ENCODE data around the gene SPOCK1.

The SPOCK1 gene

DNA sequence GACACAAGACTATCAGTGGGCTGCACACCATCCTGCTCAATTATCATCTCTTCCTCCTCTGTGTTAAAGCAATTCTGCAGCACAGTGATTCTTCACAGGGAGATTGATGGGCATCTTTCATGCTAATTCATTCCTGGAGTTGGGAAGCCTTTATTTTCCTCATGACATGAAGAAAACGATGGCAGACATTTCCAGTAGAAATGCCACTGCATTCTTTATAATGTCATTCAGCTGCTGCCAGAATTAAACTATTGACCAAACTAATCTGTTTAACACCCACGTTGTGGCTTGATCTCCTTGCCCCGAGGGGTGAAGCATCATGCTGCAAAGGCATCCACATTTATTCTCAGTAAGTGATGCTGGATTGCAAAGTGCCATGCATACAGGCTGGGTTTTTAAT is 273.0 kb downstream of the SPOCK1 start:
- H3K4me3 ChIP-seq (ENCODE audit: low read depth in 1 of 2, low read length in 2 of 2), result no peak overlapping the region
- no peak overlapping the region for H3K9ac ChIP-seq (ENCODE audit: low read length)
- no peaks in the 10 kb centered on the region for H3K27me3 ChIP-seq (ENCODE audit: control insufficient read depth in 1 of 2, insufficient read depth in 2 of 2, low read length in 2 of 2)
- no peak overlapping the region for H3K27ac ChIP-seq (ENCODE audit: low read depth, low read length)
- no peaks in the 10 kb centered on the region for H3K36me3 ChIP-seq (ENCODE audit: insufficient read depth, low read length)
- no peaks in the 10 kb centered on the region for H3K9me3 ChIP-seq (ENCODE audit: low read length)
- no peaks in the 10 kb centered on the region for H3K4me1 ChIP-seq (ENCODE audit: insufficient read depth, low read length)

DNA sequence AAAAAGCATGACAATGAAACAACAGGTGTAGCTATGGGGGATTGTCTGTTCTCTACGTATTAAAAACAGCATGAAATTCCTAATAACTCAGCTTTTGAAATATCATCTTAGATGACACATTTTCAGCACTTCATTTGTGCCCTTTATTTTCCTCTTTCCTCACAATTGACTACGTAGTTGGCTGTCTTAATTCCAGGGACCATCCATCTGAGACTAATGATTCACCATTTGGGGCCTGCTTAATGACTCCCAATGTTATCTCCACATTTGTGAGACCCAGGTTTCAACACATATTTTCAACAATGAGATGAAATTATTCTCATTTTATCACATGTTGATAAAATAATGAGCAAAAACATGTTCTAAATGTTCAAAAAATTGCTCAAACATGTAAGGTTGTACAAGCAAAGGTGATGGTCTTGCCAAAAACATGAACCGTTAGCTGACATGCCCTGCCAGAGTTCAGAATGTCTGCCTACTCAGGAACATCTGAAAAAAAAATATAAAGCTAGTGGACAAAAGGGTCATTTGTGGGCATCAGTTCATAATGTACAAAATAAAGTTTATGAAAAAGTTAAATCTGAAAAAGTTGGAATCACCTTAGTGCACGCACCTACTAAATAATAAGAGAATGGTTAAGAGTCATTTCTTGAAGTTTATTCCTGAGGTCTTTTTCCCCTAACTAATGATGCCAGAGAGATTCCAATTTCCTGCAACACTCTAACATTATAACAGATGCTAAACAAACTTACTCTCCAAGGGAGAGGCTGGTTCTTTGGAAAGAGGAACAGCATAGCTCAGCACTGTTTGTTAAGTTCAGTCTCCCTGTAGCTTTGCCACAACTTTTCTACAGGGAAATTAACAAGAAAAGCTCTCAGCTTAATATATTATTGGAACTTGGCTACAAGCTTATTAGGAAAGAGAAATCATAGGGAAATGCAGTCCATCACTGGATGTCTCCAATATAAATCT is 275.5 kb downstream of the SPOCK1 start:
- Histone ChIP-seq H3K4me1 (ENCODE audit: insufficient read depth, low read length) (peaks cover 5% of the 10 kb centered on the region), H3K27me3 (ENCODE audit: control insufficient read depth in 1 of 2, insufficient read depth in 2 of 2, low read length in 2 of 2) (no peaks in the 10 kb centered on the region), H3K4me3 (ENCODE audit: low read depth in 1 of 2, low read length in 2 of 2) (no peak overlapping the region), H3K27ac (ENCODE audit: low read depth, low read length) (no peak overlapping the region), H3K9ac (ENCODE audit: low read length) (no peak overlapping the region), H3K36me3 (ENCODE audit: insufficient read depth, low read length) (no peaks in the 10 kb centered on the region), H3K9me3 (ENCODE audit: low read length) (no peaks in the 10 kb centered on the region)

DNA sequence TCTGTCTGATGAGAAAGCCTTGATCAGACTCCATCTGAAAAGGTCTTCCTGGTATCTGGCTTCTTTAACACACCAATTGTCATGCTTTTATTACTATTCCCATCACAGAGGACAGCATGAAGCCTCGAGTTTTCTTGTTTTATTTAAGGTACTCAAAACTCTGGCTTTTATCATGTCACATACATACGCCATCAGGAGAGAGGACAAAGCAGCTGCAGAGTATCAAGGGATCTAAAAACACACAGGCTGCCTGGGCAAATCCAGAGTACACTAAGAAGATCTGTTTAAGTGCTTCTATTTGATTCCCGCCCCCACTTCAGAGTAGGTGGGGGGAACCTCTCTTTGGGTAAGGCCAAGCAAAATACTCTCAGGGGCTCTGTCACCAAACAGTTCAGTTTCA is 277.2 kb downstream of the SPOCK1 start:
- no peak overlapping the region for H3K9ac ChIP-seq (ENCODE audit: low read length)
- H3K27ac ChIP-seq (ENCODE audit: low read depth, low read length), result no peak overlapping the region
- H3K36me3 ChIP-seq (ENCODE audit: insufficient read depth, low read length), result no peaks in the 10 kb centered on the region
- peaks cover 6% of the 10 kb centered on the region for H3K4me1 ChIP-seq (ENCODE audit: insufficient read depth, low read length)
- H3K9me3 ChIP-seq (ENCODE audit: low read length), result no peaks in the 10 kb centered on the region
- H3K4me3 ChIP-seq (ENCODE audit: low read depth in 1 of 2, low read length in 2 of 2), result no peak overlapping the region
- H3K27me3 ChIP-seq (ENCODE audit: control insufficient read depth in 1 of 2, insufficient read depth in 2 of 2, low read length in 2 of 2), result no peaks in the 10 kb centered on the region

DNA sequence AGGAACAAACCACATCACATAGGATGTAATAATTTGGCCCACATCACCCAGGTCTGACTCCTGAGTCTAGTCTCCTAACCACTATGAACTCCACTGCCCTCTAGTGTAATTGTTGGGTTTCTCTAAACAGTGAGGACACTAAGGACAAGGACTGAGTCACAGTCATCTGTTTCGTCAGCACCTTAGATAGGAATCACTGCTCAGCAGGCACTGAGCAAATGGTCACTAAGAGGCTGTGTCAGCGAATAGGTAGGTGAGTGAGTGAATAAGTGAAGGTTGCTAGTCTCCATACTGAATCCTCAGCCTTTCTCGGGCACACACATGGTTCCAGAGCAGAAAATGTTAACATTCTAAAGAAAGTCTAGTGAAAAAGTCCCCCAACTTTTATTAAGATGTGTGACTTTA is 278.6 kb downstream of the SPOCK1 start:
- H3K27ac ChIP-seq (ENCODE audit: low read depth, low read length), result no peak overlapping the region
- H3K9me3 ChIP-seq (ENCODE audit: low read length), result no peaks in the 10 kb centered on the region
- no peak overlapping the region for H3K9ac ChIP-seq (ENCODE audit: low read length)
- no peaks in the 10 kb centered on the region for H3K36me3 ChIP-seq (ENCODE audit: insufficient read depth, low read length)
- no peaks in the 10 kb centered on the region for H3K27me3 ChIP-seq (ENCODE audit: control insufficient read depth in 1 of 2, insufficient read depth in 2 of 2, low read length in 2 of 2)
- H3K4me1 ChIP-seq (ENCODE audit: insufficient read depth, low read length), result peaks cover 6% of the 10 kb centered on the region
- no peak overlapping the region for H3K4me3 ChIP-seq (ENCODE audit: low read depth in 1 of 2, low read length in 2 of 2)

DNA sequence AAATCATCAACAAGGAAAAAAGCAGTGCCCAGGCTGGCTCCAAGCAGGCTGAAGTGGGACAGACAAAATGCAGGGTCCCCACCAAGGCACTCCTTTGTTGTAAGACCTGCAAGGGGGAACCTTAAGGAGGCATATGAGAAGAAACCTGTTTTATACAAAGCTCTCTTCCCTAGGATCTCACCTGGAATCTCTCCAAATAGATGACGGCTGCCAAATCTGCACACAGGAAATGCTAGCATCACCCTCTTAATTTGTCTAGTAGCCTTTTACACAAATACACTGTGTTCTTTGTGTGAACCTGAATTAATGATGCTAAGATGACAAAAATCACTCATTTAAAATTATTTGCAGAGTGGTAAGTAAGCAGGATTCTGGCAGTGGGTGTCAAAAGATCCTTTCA is 280.2 kb downstream of the SPOCK1 start:
- H3K9ac ChIP-seq (ENCODE audit: low read length), result no peak overlapping the region
- H3K4me3 ChIP-seq (ENCODE audit: low read depth in 1 of 2, low read length in 2 of 2), result no peak overlapping the region
- peaks cover 6% of the 10 kb centered on the region for H3K4me1 ChIP-seq (ENCODE audit: insufficient read depth, low read length)
- H3K27ac ChIP-seq (ENCODE audit: low read depth, low read length), result no peak overlapping the region
- no peaks in the 10 kb centered on the region for H3K27me3 ChIP-seq (ENCODE audit: control insufficient read depth in 1 of 2, insufficient read depth in 2 of 2, low read length in 2 of 2)
- H3K9me3 ChIP-seq (ENCODE audit: low read length), result no peaks in the 10 kb centered on the region
- H3K36me3 ChIP-seq (ENCODE audit: insufficient read depth, low read length), result no peaks in the 10 kb centered on the region

DNA sequence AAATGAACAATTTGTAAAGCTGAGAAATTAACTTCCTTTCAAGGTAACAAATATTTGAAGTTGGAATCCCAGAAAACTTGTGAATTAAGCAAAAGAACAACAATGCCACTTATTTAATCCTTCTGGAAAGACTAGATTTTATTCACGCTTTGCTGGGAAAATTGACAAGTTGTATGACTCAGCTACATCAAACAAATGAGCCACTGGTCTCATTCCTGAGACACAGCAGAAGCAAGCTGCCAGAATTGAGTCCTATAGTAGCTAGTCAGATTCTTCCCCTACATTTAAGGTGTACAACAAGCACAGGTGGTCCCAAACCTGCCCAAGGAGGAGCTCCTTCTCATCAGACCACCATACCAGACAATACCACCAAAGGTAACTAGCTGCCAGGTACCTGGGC is 280.7 kb downstream of the SPOCK1 start:
- H3K27ac ChIP-seq (ENCODE audit: low read depth, low read length), result no peak overlapping the region
- H3K9me3 ChIP-seq (ENCODE audit: low read length), result no peaks in the 10 kb centered on the region
- no peak overlapping the region for H3K4me3 ChIP-seq (ENCODE audit: low read depth in 1 of 2, low read length in 2 of 2)
- no peak overlapping the region for H3K9ac ChIP-seq (ENCODE audit: low read length)
- no peaks in the 10 kb centered on the region for H3K36me3 ChIP-seq (ENCODE audit: insufficient read depth, low read length)
- no peaks in the 10 kb centered on the region for H3K27me3 ChIP-seq (ENCODE audit: control insufficient read depth in 1 of 2, insufficient read depth in 2 of 2, low read length in 2 of 2)
- H3K4me1 ChIP-seq (ENCODE audit: insufficient read depth, low read length), result peaks cover 6% of the 10 kb centered on the region

DNA sequence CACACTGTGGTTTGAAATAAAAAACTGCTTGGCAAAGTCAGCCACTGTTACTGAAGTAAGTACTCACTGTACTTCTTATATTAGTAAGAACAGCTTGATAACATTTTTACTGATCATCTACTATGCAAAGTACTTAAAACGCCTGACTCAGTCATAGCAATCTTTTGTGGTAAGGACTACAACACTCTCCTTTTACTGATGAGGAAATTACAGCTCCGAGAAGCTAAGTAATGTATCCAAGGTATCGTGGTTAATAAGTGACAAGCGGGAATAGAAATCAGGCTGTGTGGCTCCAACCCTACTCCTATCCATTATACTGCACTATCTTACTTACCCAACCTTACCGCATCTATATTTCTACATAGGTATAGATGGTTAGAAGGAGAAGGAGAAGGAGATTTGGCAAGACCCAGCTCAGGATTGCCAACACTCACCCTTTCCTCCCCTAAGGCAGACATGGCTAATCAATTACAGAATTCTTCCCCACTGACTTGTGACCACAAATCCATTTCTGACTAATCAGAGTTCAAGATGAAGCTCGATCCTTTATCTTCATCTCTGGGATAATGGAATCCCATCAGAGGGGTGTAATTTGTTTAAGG is 281.4 kb downstream of the SPOCK1 start:
- Histone ChIP-seq H3K27me3 (ENCODE audit: control insufficient read depth in 1 of 2, insufficient read depth in 2 of 2, low read length in 2 of 2) (no peaks in the 10 kb centered on the region), H3K9me3 (ENCODE audit: low read length) (no peaks in the 10 kb centered on the region), H3K4me3 (ENCODE audit: low read depth in 1 of 2, low read length in 2 of 2) (no peak overlapping the region), H3K4me1 (ENCODE audit: insufficient read depth, low read length) (peaks cover 6% of the 10 kb centered on the region), H3K36me3 (ENCODE audit: insufficient read depth, low read length) (no peaks in the 10 kb centered on the region), H3K9ac (ENCODE audit: low read length) (no peak overlapping the region), H3K27ac (ENCODE audit: low read depth, low read length) (no peak overlapping the region)

DNA sequence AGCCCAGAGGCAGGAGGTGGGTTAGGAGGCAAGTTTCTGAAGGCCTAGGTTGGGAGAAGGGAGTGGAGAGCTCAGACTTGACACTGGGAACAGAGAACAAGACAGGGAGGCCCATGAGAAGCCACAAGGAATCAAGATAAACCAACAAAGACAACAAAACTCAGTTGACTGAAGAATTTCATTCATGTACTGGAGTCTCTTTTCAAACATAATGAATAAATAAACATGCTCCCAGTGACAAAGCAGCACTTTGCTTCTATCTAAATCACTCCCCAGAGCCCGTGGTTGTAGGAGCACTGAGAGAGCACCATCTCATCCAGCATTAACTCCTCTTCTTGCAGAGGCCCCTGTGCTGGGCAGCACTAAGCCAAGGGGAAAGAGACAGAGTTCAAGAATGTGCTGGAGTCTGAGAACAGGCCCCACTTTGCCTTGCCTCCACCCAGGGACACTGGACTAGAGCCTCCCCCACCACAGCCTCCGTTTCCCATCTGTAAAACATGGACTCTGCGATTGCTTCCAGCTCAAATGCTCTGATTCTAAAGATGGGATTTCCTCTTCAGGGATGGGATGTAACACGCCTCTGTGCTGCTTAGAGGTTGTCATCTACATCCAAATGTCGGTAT is 282.0 kb downstream of the SPOCK1 start:
- Histone ChIP-seq H3K27ac (ENCODE audit: low read depth, low read length) (no peak overlapping the region), H3K36me3 (ENCODE audit: insufficient read depth, low read length) (no peaks in the 10 kb centered on the region), H3K9me3 (ENCODE audit: low read length) (no peaks in the 10 kb centered on the region), H3K27me3 (ENCODE audit: control insufficient read depth in 1 of 2, insufficient read depth in 2 of 2, low read length in 2 of 2) (no peaks in the 10 kb centered on the region), H3K4me3 (ENCODE audit: low read depth in 1 of 2, low read length in 2 of 2) (no peak overlapping the region), H3K9ac (ENCODE audit: low read length) (no peak overlapping the region), H3K4me1 (ENCODE audit: insufficient read depth, low read length) (peaks cover 6% of the 10 kb centered on the region)

DNA sequence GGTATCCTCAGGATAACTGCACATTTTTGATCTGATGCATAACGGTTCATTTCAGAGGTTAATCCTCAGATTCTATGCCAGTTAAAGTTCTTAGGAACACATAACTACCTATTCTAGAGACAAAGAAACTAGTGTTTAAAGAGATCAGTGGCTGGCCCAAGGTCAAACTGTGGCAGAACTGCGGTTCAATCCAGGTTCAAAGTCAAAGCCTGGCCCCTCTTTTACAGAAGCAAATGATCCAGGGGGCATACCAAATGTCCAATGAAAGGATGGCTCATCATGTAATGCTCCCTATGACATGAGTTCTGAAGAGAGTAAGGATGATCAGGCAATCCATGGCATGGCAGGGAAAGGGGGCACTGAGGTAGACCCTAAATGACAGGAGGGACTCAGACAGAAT is 283.3 kb downstream of the SPOCK1 start:
- Histone ChIP-seq H3K9me3 (ENCODE audit: low read length) (no peaks in the 10 kb centered on the region), H3K36me3 (ENCODE audit: insufficient read depth, low read length) (no peaks in the 10 kb centered on the region), H3K9ac (ENCODE audit: low read length) (no peak overlapping the region), H3K27ac (ENCODE audit: low read depth, low read length) (no peak overlapping the region), H3K27me3 (ENCODE audit: control insufficient read depth in 1 of 2, insufficient read depth in 2 of 2, low read length in 2 of 2) (no peaks in the 10 kb centered on the region), H3K4me3 (ENCODE audit: low read depth in 1 of 2, low read length in 2 of 2) (no peak overlapping the region), H3K4me1 (ENCODE audit: insufficient read depth, low read length) (peaks cover 6% of the 10 kb centered on the region)

DNA sequence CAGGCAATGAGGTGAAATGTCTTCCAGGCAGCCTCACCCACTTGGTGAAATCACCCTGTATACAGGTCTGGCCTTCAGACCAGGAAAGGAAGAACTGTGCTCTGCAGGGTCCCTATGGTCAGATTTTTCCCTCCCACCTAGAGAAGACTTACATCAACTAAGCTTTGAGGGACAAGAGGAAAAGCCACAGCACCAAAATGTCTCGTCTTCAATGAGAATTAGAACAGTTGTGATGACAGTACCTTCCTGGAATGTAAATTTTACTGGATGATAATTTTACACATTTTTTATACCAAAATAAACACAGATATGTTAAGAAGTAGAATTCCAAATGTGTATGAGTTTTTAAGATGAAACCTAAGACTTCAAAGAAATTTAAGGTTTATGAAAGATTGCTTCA is 283.9 kb downstream of the SPOCK1 start:
- no peak overlapping the region for H3K27ac ChIP-seq (ENCODE audit: low read depth, low read length)
- H3K27me3 ChIP-seq (ENCODE audit: control insufficient read depth in 1 of 2, insufficient read depth in 2 of 2, low read length in 2 of 2), result no peaks in the 10 kb centered on the region
- no peaks in the 10 kb centered on the region for H3K36me3 ChIP-seq (ENCODE audit: insufficient read depth, low read length)
- H3K9ac ChIP-seq (ENCODE audit: low read length), result no peak overlapping the region
- no peak overlapping the region for H3K4me3 ChIP-seq (ENCODE audit: low read depth in 1 of 2, low read length in 2 of 2)
- H3K4me1 ChIP-seq (ENCODE audit: insufficient read depth, low read length), result peaks cover 6% of the 10 kb centered on the region
- no peaks in the 10 kb centered on the region for H3K9me3 ChIP-seq (ENCODE audit: low read length)

DNA sequence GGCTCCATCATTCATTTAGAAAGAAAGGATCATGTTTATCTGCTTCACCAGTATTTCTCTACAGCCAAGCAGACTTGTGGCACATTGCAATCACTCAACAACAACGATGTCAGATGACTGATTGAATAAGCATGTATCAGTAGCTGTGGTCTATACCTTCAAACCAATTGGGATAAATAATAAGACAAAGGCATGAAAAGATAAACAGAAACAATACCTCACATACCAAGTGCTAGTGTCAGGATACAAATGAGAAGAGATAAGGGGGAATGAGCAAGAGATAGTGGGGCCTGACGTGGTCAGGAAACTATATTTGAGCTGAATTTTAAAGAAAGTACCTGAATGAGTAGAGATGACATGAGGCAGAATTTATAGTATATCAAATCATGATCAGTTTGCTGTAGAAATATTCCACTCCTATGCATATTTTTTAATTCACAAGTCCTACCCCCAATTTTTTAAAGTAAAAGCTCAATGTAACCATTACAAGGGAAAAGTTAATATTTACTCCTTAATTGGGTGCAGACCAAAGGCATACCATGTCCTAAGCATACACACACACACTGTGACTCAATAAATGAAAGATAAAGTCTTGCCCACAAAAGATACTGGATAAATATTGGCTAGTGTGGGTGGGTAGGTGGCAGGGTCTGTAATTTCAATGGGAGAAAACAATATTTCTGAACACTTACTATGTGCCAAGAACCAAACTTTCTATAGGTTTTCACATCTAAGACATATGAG is 284.5 kb downstream of the SPOCK1 start:
- H3K9ac ChIP-seq (ENCODE audit: low read length), result no peak overlapping the region
- H3K9me3 ChIP-seq (ENCODE audit: low read length), result no peaks in the 10 kb centered on the region
- no peak overlapping the region for H3K4me3 ChIP-seq (ENCODE audit: low read depth in 1 of 2, low read length in 2 of 2)
- no peaks in the 10 kb centered on the region for H3K36me3 ChIP-seq (ENCODE audit: insufficient read depth, low read length)
- peaks cover 6% of the 10 kb centered on the region for H3K4me1 ChIP-seq (ENCODE audit: insufficient read depth, low read length)
- no peaks in the 10 kb centered on the region for H3K27me3 ChIP-seq (ENCODE audit: control insufficient read depth in 1 of 2, insufficient read depth in 2 of 2, low read length in 2 of 2)
- H3K27ac ChIP-seq (ENCODE audit: low read depth, low read length), result no peak overlapping the region

Data from muscle layer of colon (tissue), 2 donors.